H1 (cell line): ENCODE results near the gene PROSER3. TPM values are rescaled to one million over a fixed set of nuclear protein-coding genes. Genes with fewer than 3 reads are reported as not detected.

Experiments used
- CTCF ChIA-PET: fragments of 300-600 bp; sonication (Branson Sonifier 250); formaldehyde crosslinking; loops from one replicate; lab custom pipeline; 2021; ENCODE audit not compliant: partially characterized antibody; lab: Charles Lee
- POLR2A ChIA-PET: fragments of 300-600 bp; sonication (Branson Sonifier 250); formaldehyde crosslinking; loops from one replicate; lab custom pipeline; 2021; ENCODE audit warnings: inconsistent platforms; ENCODE audit not compliant: partially characterized antibody; lab: Charles Lee
- DNase-seq, 2 experiments: peaks; one replicate each; pipeline versions ENCODE4 v3.0.0 to v3.0.0-alpha.2; 2010 to 2022; ENCODE audit warnings: low spot score in 2 of 2, low read depth in 1 of 2, mixed read lengths in 1 of 2
- FAIRE-seq: peaks from 2 replicates; lab custom pipeline; 2011; peaks lifted over from hg19 to GRCh38; lab: Jason Lieb, UNC
- H2AFZ ChIP-seq: 2 replicates; pipeline ENCODE4 v1.8.1; 2012; ENCODE audit warnings: low read length, inconsistent platforms
- H2AK5ac ChIP-seq: 2 replicates; pipeline ENCODE4 v1.6.1; 2013; ENCODE audit warnings: low read depth, low read length
- H2BK120ac ChIP-seq: replicated peaks from 2 replicates; pipeline ENCODE3; 2013; ENCODE audit warnings: low read depth, low read length, inconsistent platforms
- H2BK12ac ChIP-seq: 2 replicates; pipeline ENCODE4 v1.6.1; 2013; ENCODE audit warnings: low read depth, low read length
- H2BK15ac ChIP-seq: 2 replicates; pipeline ENCODE4 v1.6.1; 2013; ENCODE audit warnings: low read length
- H2BK20ac ChIP-seq: 2 replicates; pipeline ENCODE4 v1.6.1; 2013; ENCODE audit warnings: low read length
- H2BK5ac ChIP-seq: 2 replicates; pipeline ENCODE4 v1.6.1; 2013; ENCODE audit warnings: low read depth, low read length
- H3K14ac ChIP-seq: 2 replicates; pipeline ENCODE4 v1.6.1; 2013; ENCODE audit warnings: inconsistent platforms; ENCODE audit not compliant: insufficient read length
- H3K18ac ChIP-seq: 2 replicates; pipeline ENCODE4 v1.6.1; 2013; ENCODE audit warnings: low read length; ENCODE audit errors: extremely low read depth
- H3K23ac ChIP-seq: 2 replicates; pipeline ENCODE4 v1.6.1; 2013; ENCODE audit warnings: inconsistent platforms; ENCODE audit not compliant: insufficient read length
- H3K23me2 ChIP-seq: 2 replicates; pipeline ENCODE4 v1.6.1; 2013; ENCODE audit warnings: low read depth, low read length
- H3K27ac ChIP-seq: 2 replicates; pipeline ENCODE4 v1.6.1; 2011; ENCODE audit warnings: low read depth, low read length, inconsistent platforms
- H3K27me3 ChIP-seq, 4 experiments: replicated peaks in 1 of 4; 1 replicate in 1 of 4; 2 replicates in 3 of 4; pipeline versions ENCODE4 v1.6.1 to v1.8.1; 2011 to 2013; ENCODE audit warnings: low read length in 3 of 4, mild to moderate bottlenecking in 3 of 4, inconsistent platforms in 2 of 4, mixed read lengths in 2 of 4, moderate library complexity in 1 of 4; ENCODE audit not compliant: control insufficient read depth in 3 of 4, insufficient read depth in 3 of 4; ENCODE audit errors: extremely low read depth in 1 of 4
- H3K36me3 ChIP-seq, 4 experiments: 2 replicates each; pipeline versions ENCODE4 v1.6.1 to v1.8.1; 2011 to 2013; ENCODE audit warnings: mild to moderate bottlenecking in 4 of 4, low read length in 3 of 4, moderate library complexity in 2 of 4, control low read depth in 1 of 4, inconsistent platforms in 1 of 4; ENCODE audit not compliant: insufficient read depth in 4 of 4, control insufficient read depth in 2 of 4
- H3K4ac ChIP-seq: replicated peaks from 2 replicates; pipeline ENCODE3; 2013; ENCODE audit warnings: low read length, low read depth, mixed read lengths, inconsistent platforms; ENCODE audit not compliant: insufficient read length
- H3K4me1 ChIP-seq, 4 experiments: replicated peaks in 1 of 4; 1 replicate in 1 of 4; 2 replicates in 3 of 4; pipeline versions ENCODE4 v1.6.1 to v1.8.1; 2011 to 2013; ENCODE audit warnings: low read length in 3 of 4, inconsistent platforms in 2 of 4, mixed read lengths in 1 of 4; ENCODE audit not compliant: insufficient read depth in 4 of 4, control insufficient read depth in 3 of 4
- H3K4me2 ChIP-seq, 2 experiments: 2 replicates each; pipeline versions ENCODE4 v1.6.1 to v1.8.1; 2011 to 2013; ENCODE audit warnings: low read depth in 2 of 2, low read length in 2 of 2, control low read depth in 1 of 2, inconsistent platforms in 1 of 2, mild to moderate bottlenecking in 1 of 2; ENCODE audit not compliant: insufficient read depth in 1 of 2
- H3K4me3 ChIP-seq, 4 experiments: fragments of 200-600, 300-600 bp in 1 of 4; sonication (generic), shearing (Covaris generic), sonication (Bioruptor Twin) in 1 of 4; 2 replicates each; pipeline versions ENCODE4 v1.5.1 to v1.8.1; 2011 to 2016; ENCODE audit warnings: low read length in 4 of 4, low read depth in 3 of 4, control low read depth in 2 of 4, inconsistent platforms in 2 of 4, mild to moderate bottlenecking in 2 of 4, mixed read lengths in 1 of 4, moderate library complexity in 1 of 4; ENCODE audit not compliant: insufficient read depth in 2 of 4; ENCODE audit errors: extremely low read depth in 1 of 4
- H3K56ac ChIP-seq: replicated peaks from 2 replicates; pipeline ENCODE3; 2013; ENCODE audit warnings: low read depth, mild to moderate bottlenecking, mixed read lengths, low read length, inconsistent platforms; ENCODE audit not compliant: insufficient read length
- H3K79me1 ChIP-seq: 2 replicates; pipeline ENCODE4 v1.6.1; 2013; ENCODE audit warnings: low read depth, low read length, control low read depth
- H3K79me2 ChIP-seq, 2 experiments: 2 replicates each; pipeline versions ENCODE4 v1.6.1 to v1.8.1; 2012 to 2013; ENCODE audit warnings: low read length in 2 of 2, mild to moderate bottlenecking in 2 of 2, inconsistent platforms in 1 of 2; ENCODE audit not compliant: insufficient read depth in 2 of 2, control insufficient read depth in 1 of 2
- H3K9ac ChIP-seq, 4 experiments: replicated peaks in 1 of 4; 1 replicate in 1 of 4; 2 replicates in 3 of 4; pipeline versions ENCODE4 v1.6.1 to v1.8.1; 2011 to 2013; ENCODE audit warnings: low read depth in 3 of 4, low read length in 3 of 4, control low read depth in 2 of 4, mild to moderate bottlenecking in 2 of 4, moderate library complexity in 2 of 4, inconsistent platforms in 1 of 4; ENCODE audit errors: extremely low read depth in 1 of 4
- H3K9me3 ChIP-seq, 2 experiments: 2 replicates each; pipeline versions ENCODE4 v1.6.1 to v1.8.1; 2012 to 2013; ENCODE audit warnings: mild to moderate bottlenecking in 2 of 2, moderate library complexity in 2 of 2, control low read depth in 1 of 2, inconsistent platforms in 1 of 2, low read depth in 1 of 2, low read length in 1 of 2, mixed read lengths in 1 of 2; ENCODE audit not compliant: insufficient read depth in 2 of 2
- H4K20me1 ChIP-seq, 2 experiments: replicated peaks in 1 of 2; 2 replicates each; pipeline versions ENCODE3 to v1.8.1; 2011 to 2013; ENCODE audit warnings: inconsistent platforms in 2 of 2, low read length in 2 of 2, mild to moderate bottlenecking in 1 of 2; ENCODE audit not compliant: insufficient read depth in 2 of 2, control insufficient read depth in 1 of 2
- H4K5ac ChIP-seq: 2 replicates; pipeline ENCODE4 v1.6.1; 2013; ENCODE audit warnings: low read length, low read depth, mixed read lengths, inconsistent platforms; ENCODE audit not compliant: insufficient read length
- H4K8ac ChIP-seq: 2 replicates; pipeline ENCODE4 v1.8.0; 2013; ENCODE audit warnings: mild to moderate bottlenecking, moderate library complexity, low read length, inconsistent platforms; ENCODE audit not compliant: insufficient read depth; ENCODE audit errors: extremely low read depth
- H4K91ac ChIP-seq: replicated peaks from 2 replicates; pipeline ENCODE3; 2013; ENCODE audit warnings: low read length, mixed read lengths, inconsistent platforms; ENCODE audit not compliant: insufficient read length
- CHD1 ChIP-seq: IDR thresholded peaks from 2 replicates; pipeline ENCODE4 v1.6.1; 2012; ENCODE audit warnings: low read depth, low read length, improper control_type of control experiment
- CTCF ChIP-seq, 3 experiments: IDR thresholded peaks; 1 replicate in 2 of 3; 2 replicates in 1 of 3; pipeline versions ENCODE4 v1.5.1 to v1.6.1; 2011; ENCODE audit warnings: low read length in 3 of 3, mild to moderate bottlenecking in 3 of 3, inconsistent platforms in 2 of 3, low read depth in 1 of 3, moderate library complexity in 1 of 3; ENCODE audit not compliant: insufficient read depth in 1 of 3; ENCODE audit errors: control extremely low read depth in 1 of 3
- KDM1A ChIP-seq: fragments of 200-600, 300-600 bp; sonication (generic); IDR thresholded peaks from 2 replicates; pipeline ENCODE4 v1.7.1; 2016; ENCODE audit warnings: mild to moderate bottlenecking, low read length, borderline replicate concordance
- TCF12 ChIP-seq: IDR thresholded peaks from 2 replicates; pipeline ENCODE4 v1.6.1; 2011; ENCODE audit warnings: low read depth, mild to moderate bottlenecking, low read length
- WGBS, 2 experiments: shearing (Covaris generic) in 1 of 2; methylation state at CpG; one replicate each; pipeline versions ENCODE4 v1.1.6 to v1.1.7; 2013 to 2015; ENCODE audit warnings: low lambda C conversion rate in 2 of 2, mixed read lengths in 2 of 2, inconsistent platforms in 1 of 2, low coverage in 1 of 2, missing lambda C conversion rate in 1 of 2; ENCODE audit not compliant: insufficient replicate concordance in 2 of 2, insufficient coverage in 1 of 2, insufficient read length in 1 of 2; ENCODE audit errors: extremely low coverage in 1 of 2, missing lambda C conversion rate in 1 of 2; 5-methylcytosine and 5-hydroxymethylcytosine counted together
- polyA plus RNA-seq, 7 experiments: library from polyadenylated mRNA; depleted of rRNA in 3 of 7; stranded (reverse) in 5 of 7; unstranded in 2 of 7; fragments of >200 nt in 5 of 7; fragments of 200-250 nt in 2 of 7; gene quantifications; 1 replicate in 5 of 7; 2 replicates in 1 of 7; 4 replicates in 1 of 7; pipeline versions ENCODE4 v1.2.1 to v1.2.3, GENCODE V29; 2011 to 2013; ENCODE audit warnings: missing spikeins in 2 of 7, mixed read lengths in 2 of 7
- total RNA-seq: library from RNA; stranded (reverse); fragmentation: NEBNext Ultra II Directional; extraction: Animal tissue kit (Norgen Biotek cat#: 25700); gene quantifications from 2 replicates; pipeline ENCODE4 v1.2.1, GENCODE V29; 2021

The PROSER3 gene
- total and polyA plus RNA-seq, 2 of the 8 experiments (the other 6 are each of a cell fraction or from before 2014, with no cell fraction given) = 17.8 to 28.9 TPM

- POLR2A ChIA-PET = interaction anchor here (1.2 to 7.6 kb wide), 6 partner anchors 8 to 15 kb away, joined by 4 to 54 read pairs (median 5); partner anchors contain the start of genes LIN37, PSENEN and U2AF1L4
- FAIRE-seq (no peak), DNase-seq (no peak)
- no peak overlapping the region for H2AFZ ChIP-seq
- H2BK12ac ChIP-seq = no peak overlapping the region
- no peak overlapping the region for H3K4me2 ChIP-seq
- H3K4me3 ChIP-seq = no peak overlapping the region
- no peak overlapping the region for H3K14ac ChIP-seq
- H4K91ac ChIP-seq = no peak overlapping the region
- H4K5ac ChIP-seq = no peak overlapping the region
- H3K18ac ChIP-seq = no peak overlapping the region
- H3K79me2 ChIP-seq = no peaks in the 10 kb centered on the region
- H2BK20ac ChIP-seq = no peak overlapping the region
- H3K36me3 ChIP-seq = peaks cover 19 to 63% (median 58%) of the 10 kb centered on the region in 4 experiments
- H3K27me3 ChIP-seq = no peaks in the 10 kb centered on the region
- H4K8ac ChIP-seq = no peak overlapping the region
- no peak overlapping the region for H3K4ac ChIP-seq
- no peak overlapping the region for H3K23ac ChIP-seq
- H3K27ac ChIP-seq = no peak overlapping the region
- H2AK5ac ChIP-seq = no peak overlapping the region
- no peak overlapping the region for H3K56ac ChIP-seq
- H3K79me1 ChIP-seq = no peaks in the 10 kb centered on the region
- no peak overlapping the region for H2BK5ac ChIP-seq
- H3K9me3 ChIP-seq = no peaks in the 10 kb centered on the region
- H3K23me2 ChIP-seq = no peaks in the 10 kb centered on the region
- no peak overlapping the region for H3K9ac ChIP-seq
- no peak overlapping the region for H2BK15ac ChIP-seq
- WGBS, 2 experiments = 94% methylated on average over 17 of the region's 35 CpGs; no CpG with 5 or more reads in 1 of the 2 experiments
- H3K4me1 ChIP-seq = no peaks in the 10 kb centered on the region
- TF ChIP-seq CTCF (IDR thresholded peaks at IDR 0.05; ENCODE audit: control extremely low read depth in 1 of 3, insufficient read depth in 1 of 3, low read depth in 1 of 3, low read length in 3 of 3) (no peak), TCF12 (no peak), CHD1 (no peak), KDM1A (no peak)
- H2BK120ac ChIP-seq = no peak overlapping the region
- CTCF ChIA-PET = interaction anchor here (0.8 to 8.9 kb wide), 3 partner anchors 9 to 85 kb away, joined by 3 to 80 read pairs (median 4); no protein-coding TSS in a partner anchor
- H4K20me1 ChIP-seq = peaks cover 12 to 20% of the 10 kb centered on the region in 2 experiments
Measured at GRCh38 chr19:35733180-35734125, 24.5 kb upstream of the PROSER3 start.
